Limb (tissue), 2 donors: ENCODE results near the gene RIMKLB.
"Not testable (repeated sequence)": the region's sequence is repeated elsewhere in the genome, so short reads cannot be mapped to it uniquely, and the experiment has no call there.

ENCODE experiments used
- DNase-seq, 2 donors: peaks; one replicate each; pipeline ENCODE4 v3.0.0-alpha.2; 2016; ENCODE audit errors: extremely low spot score in 2 of 2

The RIMKLB gene

GRCh38 chr12:8692573-8692972 is 5.2 kb upstream of the RIMKLB start:
- DNase-seq: peak; percentile 75 to 92

DNA sequence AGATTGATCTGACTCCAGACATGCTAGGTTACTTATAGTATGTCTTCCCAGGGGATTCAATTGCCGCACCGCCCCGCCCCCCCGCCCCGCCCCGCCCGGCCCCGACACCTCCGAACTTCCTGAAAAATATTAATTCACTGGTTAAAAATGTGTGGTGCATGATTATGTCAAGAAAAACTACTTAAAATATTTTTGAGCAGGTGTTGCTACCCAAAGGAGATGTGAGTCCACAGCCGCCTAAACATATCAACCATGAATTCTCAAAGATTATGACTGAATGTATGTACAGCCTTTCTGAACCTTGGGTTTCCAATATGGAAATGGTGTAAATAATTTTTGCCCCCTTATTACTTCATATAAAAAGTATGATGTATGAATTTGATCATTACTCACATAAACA is 2.7 kb upstream of the RIMKLB start:
- DNase-seq: no peak

DNA sequence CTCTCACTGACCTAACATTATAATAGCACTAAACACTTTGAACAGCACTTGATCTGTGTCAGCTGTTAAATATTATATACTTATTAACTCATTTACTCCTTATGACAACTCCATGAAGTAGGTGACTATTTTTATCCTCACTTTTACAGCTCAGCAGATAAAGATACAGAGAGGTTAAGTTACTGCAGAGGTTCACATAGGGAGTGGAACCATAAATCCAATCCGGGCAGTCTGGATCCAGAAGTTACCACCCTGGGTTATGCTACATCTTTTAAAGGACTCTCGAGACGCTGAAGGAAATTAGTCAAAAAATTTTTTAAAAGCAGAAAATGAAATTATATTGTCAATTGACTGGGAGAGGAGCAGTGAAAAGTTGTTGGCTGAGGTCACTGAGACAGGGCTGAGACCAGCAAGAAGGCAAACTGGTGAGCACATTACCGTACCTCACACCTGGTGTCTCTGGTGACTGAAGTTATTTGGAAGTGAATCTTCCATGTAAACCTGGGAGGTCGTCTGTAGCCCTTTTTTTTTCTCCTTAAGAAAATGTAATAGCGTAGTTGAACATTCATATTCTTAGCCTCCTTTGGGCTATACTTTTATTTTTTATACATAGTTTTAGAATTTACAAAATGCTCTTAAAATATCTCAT is 1.2 kb upstream of the RIMKLB start:
- DNase-seq: no peak

DNA sequence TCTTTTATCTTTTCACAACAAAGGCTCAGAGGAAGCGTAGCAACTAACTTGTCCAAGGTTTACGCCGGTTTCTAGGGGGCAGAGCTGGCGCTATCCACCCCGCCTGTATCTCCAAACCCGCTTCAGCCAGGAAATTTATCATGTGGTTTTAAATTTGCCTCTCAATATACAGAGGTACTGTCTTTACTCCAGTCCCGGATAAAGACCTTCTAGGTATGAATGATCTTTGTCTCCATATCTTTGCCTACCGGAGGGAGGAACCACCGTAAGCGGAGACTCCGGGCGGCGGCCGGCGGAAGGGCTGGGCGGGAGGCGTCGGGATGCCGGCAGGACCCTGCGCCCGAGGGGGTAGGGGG is 693 bp upstream of the RIMKLB start:
- peak in 1 of 2 donors; percentile 54 for DNase-seq

GRCh38 chr12:8698132-8698851 is 501 bp downstream of the RIMKLB start:
- peak in 1 of 2 donors; percentile 80 for DNase-seq

GRCh38 chr12:8698879-8699278 is 1.1 kb downstream of the RIMKLB start:
- DNase-seq: no peak

GRCh38 chr12:8699714-8700113 is 1.9 kb downstream of the RIMKLB start:
- no peak for DNase-seq

- no peak for DNase-seq
These were observed 3.4 kb downstream of the RIMKLB start for GRCh38 chr12:8701046-8701660.

GRCh38 chr12:8702159-8702558 is 4.4 kb downstream of the RIMKLB start:
- DNase-seq: no peak

- DNase-seq: no peak
These were observed 11.5 kb downstream of the RIMKLB start for GRCh38 chr12:8709124-8709830.

- DNase-seq: no peak
These were observed 14.8 kb downstream of the RIMKLB start for GRCh38 chr12:8712572-8712971.

DNA sequence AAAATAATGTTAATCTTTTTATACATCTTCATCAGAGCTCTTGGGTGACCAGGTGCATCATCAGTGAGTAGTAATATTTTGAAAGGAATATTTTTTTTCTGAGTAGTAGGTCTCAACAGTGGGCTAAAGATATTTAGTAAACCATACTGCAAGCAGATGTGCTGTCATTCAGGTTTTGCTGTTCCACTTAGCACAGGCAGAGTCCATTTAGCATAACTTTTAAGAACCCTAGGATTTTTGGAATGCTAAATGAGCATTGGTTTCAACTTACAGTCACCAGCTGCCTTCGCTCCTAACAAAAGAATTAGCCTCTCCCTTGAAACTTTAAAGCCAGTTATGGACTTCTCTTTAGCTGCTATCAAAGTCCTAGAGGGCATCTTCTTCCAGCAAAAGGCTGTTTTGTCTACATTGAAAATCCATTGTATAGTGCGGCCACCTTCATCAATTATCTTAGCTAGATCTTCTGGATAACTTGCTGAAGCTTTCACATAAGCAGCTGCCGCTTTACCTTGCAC is 24.6 kb downstream of the RIMKLB start:
- no peak for DNase-seq

DNA sequence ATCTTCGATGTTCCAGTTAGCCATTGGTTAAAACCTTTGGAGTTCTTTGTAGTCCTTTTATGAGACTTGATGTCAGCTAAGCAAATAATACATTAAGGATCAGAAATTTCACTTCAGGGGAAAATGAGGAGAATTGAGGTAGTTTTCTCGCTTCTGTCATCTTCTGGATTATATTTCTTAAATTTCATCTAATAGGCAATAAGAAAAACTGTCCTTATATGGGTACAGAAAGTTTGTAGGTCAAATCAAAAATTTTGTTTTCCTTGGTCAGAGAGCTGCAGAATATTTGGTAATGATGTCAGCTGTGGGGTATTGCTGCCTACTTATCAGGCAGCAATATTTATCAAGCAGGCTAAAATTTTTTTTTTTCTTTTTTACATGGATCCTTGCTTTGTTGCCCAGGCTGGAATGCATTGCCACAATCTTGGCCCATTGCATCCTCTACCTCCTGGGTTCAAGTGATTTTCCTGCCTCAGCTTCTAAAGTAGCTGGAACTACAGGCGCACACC is 37.1 kb downstream of the RIMKLB start:
- DNase-seq: no peak

GRCh38 chr12:8742501-8742900 is 44.7 kb downstream of the RIMKLB start:
- DNase-seq: no peak

DNA sequence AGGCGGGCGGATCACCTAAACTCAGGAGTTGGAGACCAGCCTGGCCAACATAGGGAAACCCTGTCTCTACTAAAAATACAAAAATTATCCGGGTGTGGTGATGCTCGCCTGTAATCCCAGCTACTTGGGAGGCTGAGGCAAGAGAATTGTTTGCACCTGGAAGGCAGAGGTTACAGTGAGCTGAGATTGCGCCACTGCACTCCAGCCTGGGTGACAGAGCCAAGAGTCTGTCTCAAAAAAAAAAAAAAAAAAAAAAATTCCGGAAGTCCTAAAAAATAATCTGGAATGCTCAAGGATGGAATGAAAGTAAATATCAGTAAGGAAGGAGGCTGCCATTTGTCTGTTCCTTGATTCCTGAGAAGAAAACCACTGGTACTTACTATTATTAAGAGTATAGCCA is 45.3 kb downstream of the RIMKLB start:
- DNase-seq: not testable (repeated sequence)

- not testable (repeated sequence) for DNase-seq
These were observed 47.8 kb downstream of the RIMKLB start for GRCh38 chr12:8745631-8746030.

DNA sequence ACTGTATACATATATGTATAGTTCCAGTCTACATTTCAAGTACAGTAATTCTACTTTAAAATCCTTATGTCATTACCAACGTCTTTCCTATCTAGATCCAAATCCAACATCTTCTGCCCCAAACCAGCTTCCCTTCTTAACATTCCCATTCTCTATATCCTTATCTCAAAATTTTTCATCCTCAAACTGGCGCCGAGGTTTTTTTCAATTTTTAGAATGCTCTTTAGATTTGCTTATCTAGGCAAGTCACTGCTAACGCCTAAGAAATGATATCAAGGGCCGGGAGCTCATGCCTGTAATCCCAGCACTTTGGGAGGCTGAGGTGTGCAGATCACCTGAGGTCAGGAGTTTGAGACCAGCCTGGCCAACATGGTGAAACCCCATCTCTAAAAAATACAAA is 48.3 kb downstream of the RIMKLB start:
- DNase-seq: no peak

DNA sequence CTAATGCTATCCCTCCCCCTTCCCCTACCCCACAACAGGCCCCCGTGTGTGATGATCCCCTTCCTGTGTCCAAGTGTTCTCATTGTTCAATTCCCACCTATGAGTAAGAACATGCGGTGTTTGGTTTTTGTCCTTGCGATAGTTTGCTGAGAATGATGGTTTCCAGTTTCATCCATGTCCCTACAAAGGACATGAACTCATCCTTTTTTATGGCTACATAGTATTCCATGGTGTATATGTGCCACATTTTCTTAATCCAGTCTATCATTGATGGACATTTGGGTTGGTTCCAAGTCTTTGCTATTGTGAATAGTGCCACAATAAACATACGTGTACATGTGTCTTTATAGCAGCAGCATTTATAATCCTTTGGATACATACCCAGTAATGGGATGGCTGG is 62.3 kb downstream of the RIMKLB start:
- DNase-seq: not testable (repeated sequence)

- not testable (repeated sequence) for DNase-seq
These were observed 64.9 kb downstream of the RIMKLB start for GRCh38 chr12:8762701-8763100.

DNA sequence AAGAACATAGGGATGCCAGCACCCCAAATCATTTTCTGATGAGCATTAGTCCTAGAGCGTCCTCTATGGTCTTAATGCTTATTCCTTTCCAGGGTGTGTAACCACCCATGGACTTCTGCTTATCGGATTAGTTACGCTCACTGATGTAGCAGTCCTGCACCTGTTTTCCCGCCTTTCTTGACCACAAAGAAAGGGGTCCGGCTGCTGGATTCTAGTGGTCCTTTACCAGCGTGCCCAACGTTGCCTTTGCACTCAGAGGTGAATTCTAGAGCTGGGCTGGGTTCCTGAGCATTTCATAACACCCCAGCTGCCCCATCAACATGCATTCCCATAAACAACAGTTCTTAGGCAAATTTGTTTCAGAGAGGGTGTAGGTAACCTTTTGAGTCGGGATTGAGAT is 68.3 kb downstream of the RIMKLB start:
- DNase-seq: not testable (repeated sequence)

- no peak for DNase-seq
These were observed 72.7 kb downstream of the RIMKLB start for GRCh38 chr12:8770499-8770898.

- no peak for DNase-seq
These were observed 73.3 kb downstream of the RIMKLB start for GRCh38 chr12:8771072-8771471.
